Prostate gland (tissue), 2 donors: ENCODE measurements around the gene NR2F2.

Experiments used
- CTCF ChIP-seq, 4 experiments: fragments of 200-600 bp in 2 of 4; fragments of 450-650 bp in 2 of 4; sonication (generic) in 2 of 4; IDR thresholded peaks; 1 replicate in 3 of 4; 2 replicates in 1 of 4; pipeline ENCODE4 v1.5.1; 2016 to 2019; ENCODE audit warnings: antibody characterized with exemption in 4 of 4, mild to moderate bottlenecking in 2 of 4, moderate library complexity in 2 of 4
- POLR2AphosphoS5 ChIP-seq: sonication (generic); formaldehyde crosslinking; IDR thresholded peaks from one replicate; pipeline ENCODE4 v1.6.1; 2017; ENCODE audit warnings: antibody characterized with exemption

GRCh38 chr15:96340348-96340597 is 9.8 kb downstream of the NR2F2 start:
- TF ChIP-seq CTCF (IDR thresholded peaks at IDR 0.05): no peak
- no peak for TF ChIP-seq POLR2AphosphoS5
